K562 (cell line): ENCODE results near the gene ELOVL5. TPM values are rescaled to one million over a fixed set of nuclear protein-coding genes. Genes with fewer than 3 reads are reported as not detected.
A peak's percentile ranks its signal among the peaks of the same experiment; 100 is the strongest.

Source experiments
- ATAC-seq: fragments of 200-7000 bp; cut with Tn5 transposase; 3 replicates; pipeline ENCODE4 v1.9.1; 2020; ENCODE audit warnings: moderate library complexity
- BruUV-seq: library from RNA; stranded (reverse); fragments of 400-500 nt; replicated peaks from 2 replicates; lab custom pipeline; 2021; lab: Mats Ljungman, UMichigan
- CTCF ChIA-PET: fragments of 300-600 bp; formaldehyde crosslinking; extraction: SDS; loops from one replicate; lab custom pipeline; 2021; ENCODE audit warnings: low intra/inter-chr PET ratio; lab: Yijun Ruan, JAX
- POLR2A ChIA-PET: fragments of 300-600, 350-650 bp; sonication (Branson Sonifier 250); formaldehyde crosslinking; extraction: SDS; loops from one replicate; lab custom pipeline; 2021; ENCODE audit warnings: antibody characterized with exemption, inconsistent platforms; lab: Yijun Ruan, JAX
- DNase-seq, 4 experiments: peaks; one replicate each; pipeline versions ENCODE4 v3.0.0 to v3.0.0-alpha.2; 2011 to 2018; ENCODE audit warnings: low spot score in 3 of 4, mixed read lengths in 3 of 4; ENCODE audit errors: extremely low read depth in 1 of 4
- FAIRE-seq: peaks from 2 replicates; lab custom pipeline; 2011; peaks lifted over from hg19 to GRCh38; lab: Jason Lieb, UNC
- H2AFZ ChIP-seq: 2 replicates; pipeline ENCODE4 v1.6.0; 2011; ENCODE audit warnings: low read depth, low read length, control low read depth, inconsistent platforms
- H3K27ac ChIP-seq: fragments of 200-600 bp; 3 replicates; pipeline ENCODE4 v1.8.0; 2011; ENCODE audit warnings: low read depth, mild to moderate bottlenecking, control low read depth, inconsistent platforms, low read length, moderate library complexity, mixed read lengths; ENCODE audit errors: extremely low read depth
- H3K27me3 ChIP-seq, 2 experiments: fragments of 300-600 bp in 1 of 2; 2 replicates in 1 of 2; 3 replicates in 1 of 2; pipeline versions ENCODE4 v1.6.0 to v1.8.0; 2011; ENCODE audit warnings: inconsistent platforms in 2 of 2, low read length in 2 of 2, mild to moderate bottlenecking in 1 of 2, mixed read lengths in 1 of 2, moderate library complexity in 1 of 2; ENCODE audit not compliant: control insufficient read depth in 2 of 2, insufficient read depth in 2 of 2
- H3K36me3 ChIP-seq: fragments of 300-600 bp; 3 replicates; pipeline ENCODE4 v1.8.0; 2011; ENCODE audit warnings: mild to moderate bottlenecking, low read length, inconsistent platforms; ENCODE audit not compliant: control insufficient read depth, insufficient read depth
- H3K4me1 ChIP-seq, 2 experiments: fragments of 200-600 bp in 1 of 2; replicated peaks in 1 of 2; 2 replicates in 1 of 2; 3 replicates in 1 of 2; pipeline versions ENCODE4 v1.5.1 to v1.8.0; 2011; ENCODE audit warnings: inconsistent platforms in 2 of 2, low read length in 2 of 2, mild to moderate bottlenecking in 1 of 2, mixed read lengths in 1 of 2, moderate library complexity in 1 of 2; ENCODE audit not compliant: control insufficient read depth in 2 of 2, insufficient read depth in 2 of 2
- H3K4me2 ChIP-seq: 2 replicates; pipeline ENCODE4 v1.6.1; 2011; ENCODE audit warnings: low read length, control low read depth, inconsistent platforms, mixed read lengths; ENCODE audit not compliant: insufficient read depth
- H3K4me3 ChIP-seq: fragments of 200-600 bp; sonication (generic), shearing (Covaris generic); 2 replicates; pipeline ENCODE4 v1.5.1; 2016; ENCODE audit warnings: control low read depth, inconsistent platforms
- H3K79me2 ChIP-seq: fragments of 200-600 bp; 3 replicates; pipeline ENCODE4 v1.8.0; 2011; ENCODE audit warnings: low read length, inconsistent platforms; ENCODE audit not compliant: control insufficient read depth, insufficient read depth
- H3K9ac ChIP-seq, 2 experiments: 2 replicates each; pipeline versions ENCODE4 v1.6.0 to v1.6.1; 2011; ENCODE audit warnings: low read depth in 2 of 2, low read length in 2 of 2, control low read depth in 1 of 2, inconsistent platforms in 1 of 2, mild to moderate bottlenecking in 1 of 2, mixed read lengths in 1 of 2; ENCODE audit not compliant: insufficient read depth in 1 of 2
- H3K9me1 ChIP-seq: one replicate; pipeline ENCODE4 v1.6.0; 2011; ENCODE audit warnings: inconsistent platforms, mild to moderate bottlenecking, low read length, moderate library complexity; ENCODE audit not compliant: control insufficient read depth, insufficient read depth
- H3K9me3 ChIP-seq: replicated peaks from 2 replicates; pipeline ENCODE4 v1.5.1; 2011; ENCODE audit warnings: low read depth, low read length, inconsistent platforms; ENCODE audit not compliant: control insufficient read depth, insufficient read depth
- H4K20me1 ChIP-seq: replicated peaks from 2 replicates; pipeline ENCODE4 v1.6.1; 2011; ENCODE audit warnings: low read length, inconsistent platforms, mixed read lengths; ENCODE audit not compliant: control insufficient read depth, insufficient read depth
- ATF6 ChIP-seq: sonication (generic); formaldehyde crosslinking; IDR thresholded peaks from 2 replicates; pipeline ENCODE4 v1.4.0; 2020; ENCODE audit warnings: mild to moderate bottlenecking, missing genetic modification reagents
- CC2D1A ChIP-seq: fragments of 450-650 bp; IDR thresholded peaks from 2 replicates; pipeline ENCODE4 v1.6.1; 2017; ENCODE audit warnings: mild to moderate bottlenecking
- CEBPG ChIP-seq, 3 experiments: fragments of 200-800 bp in 1 of 3; sonication (Bioruptor generic) in 1 of 3; sonication (generic) in 1 of 3; formaldehyde crosslinking in 1 of 3; IDR thresholded peaks in 2 of 3; conservative IDR thresholded peaks in 1 of 3; 2 replicates each; pipeline versions ENCODE4 v1.6.1 to v1.8.0; 2016 to 2022; ENCODE audit warnings: missing compliant biosample characterization in 2 of 3, missing genetic modification characterization in 2 of 3, mild to moderate bottlenecking in 1 of 3, missing genetic modification reagents in 1 of 3
- ELF1 ChIP-seq: fragments of 200-800 bp; sonication (Bioruptor generic); IDR thresholded peaks from 2 replicates; pipeline ENCODE4 v1.6.1; 2016; ENCODE audit warnings: missing genetic modification characterization, missing compliant biosample characterization
- ELK3 ChIP-seq: fragments of 450-650 bp; formaldehyde crosslinking; IDR thresholded peaks from 2 replicates; pipeline ENCODE4 v1.4.0; 2020; ENCODE audit warnings: mild to moderate bottlenecking
- KAT8 ChIP-seq: fragments of 450-650 bp; IDR thresholded peaks from 2 replicates; pipeline ENCODE4 v1.6.1; 2016; ENCODE audit warnings: low read depth, mild to moderate bottlenecking
- RBM25 ChIP-seq: fragments of 200-400 bp; formaldehyde crosslinking; IDR thresholded peaks from 2 replicates; pipeline ENCODE4 v1.6.1; 2018; ENCODE audit warnings: low read length, low read depth, moderate library complexity; ENCODE audit not compliant: severe bottlenecking
- RFX1 ChIP-seq: fragments of 450-650 bp; IDR thresholded peaks from 2 replicates; pipeline ENCODE4 v1.6.1; 2016; ENCODE audit warnings: mild to moderate bottlenecking, moderate library complexity
- SMAD2 ChIP-seq: fragments of 150-350 bp; IDR thresholded peaks from 2 replicates; pipeline ENCODE4 v1.6.1; 2014; ENCODE audit warnings: low read depth, mild to moderate bottlenecking, low read length
- USF2 ChIP-seq: sonication (generic); formaldehyde crosslinking; IDR thresholded peaks from 2 replicates; pipeline ENCODE4 v1.5.0; 2020; ENCODE audit warnings: missing genetic modification reagents
- ZBTB26 ChIP-seq: fragments of 450-650 bp; formaldehyde crosslinking; IDR thresholded peaks from 2 replicates; pipeline ENCODE4 v1.4.0; 2022; ENCODE audit warnings: missing genetic modification characterization
- ZBTB7A ChIP-seq: IDR thresholded peaks from 2 replicates; pipeline ENCODE4 v1.6.1; 2011; ENCODE audit warnings: low read depth, mild to moderate bottlenecking, low read length, moderate library complexity, borderline replicate concordance; ENCODE audit not compliant: control insufficient read depth
- ZNF121 ChIP-seq: sonication (generic); formaldehyde crosslinking; conservative IDR thresholded peaks from 2 replicates; pipeline ENCODE4 v1.8.0; 2022; ENCODE audit warnings: missing genetic modification reagents
- ZNF253 ChIP-seq: fragments of 250-450 bp; sonication (Bioruptor Pico); conservative IDR thresholded peaks from 2 replicates; pipeline ENCODE4 v1.6.1; 2021; ENCODE audit warnings: mild to moderate bottlenecking
- ZNF274 ChIP-seq: IDR thresholded peaks from 2 replicates; pipeline ENCODE4 v1.6.1; 2011; ENCODE audit warnings: low read depth, mild to moderate bottlenecking, low read length, moderate library complexity, borderline replicate concordance
- ZNF695 ChIP-seq: fragments of 450-650 bp; formaldehyde crosslinking; IDR thresholded peaks from 2 replicates; pipeline ENCODE4 v1.4.0; 2020; ENCODE audit warnings: mild to moderate bottlenecking, moderate library complexity
- WGBS: fragments of 100-300 bp; shearing (Covaris generic); methylation state at CpG from one replicate; pipeline ENCODE4 v1.1.6; 2016; ENCODE audit warnings: low coverage, mixed read lengths; ENCODE audit not compliant: insufficient coverage; ENCODE audit errors: missing lambda C conversion rate; 5-methylcytosine and 5-hydroxymethylcytosine counted together
- in situ Hi-C: fragments of 300-500 bp; cut with MboI; formaldehyde crosslinking; loops from 4 replicates; pipeline ENCODE4 v1.15.0; 2018; ENCODE audit warnings: inconsistent platforms, mixed read lengths
- intact Hi-C: fragments of 100-400 bp; cut with micrococcal nuclease; formaldehyde crosslinking; loops from 2 replicates; pipeline ENCODE4 v1.14.2; 2022
- polyA plus RNA-seq, 8 experiments: library from polyadenylated mRNA; depleted of rRNA in 4 of 8; stranded (reverse) in 5 of 8; unstranded in 3 of 8; fragments of >200 nt; fragmentation: Nextera tagmentation in 2 of 8; fragmentation: Illumina TruSeq in 1 of 8; extraction: Ambion mirVana in 2 of 8; extraction: Trizol in 1 of 8; gene quantifications; 2 replicates each; pipeline versions ENCODE4 v1.2.1 to v1.2.3, GENCODE V29; 2011 to 2014; ENCODE audit warnings: inconsistent platforms in 1 of 8, missing spikeins in 1 of 8
- total RNA-seq, 7 experiments: library from RNA; depleted of rRNA in 6 of 7; stranded (reverse); fragments of >200 nt in 6 of 7; fragmentation: Illumina TruSeq in 2 of 7; extraction: Trizol in 2 of 7; gene quantifications; 2 replicates each; pipeline versions ENCODE4 v1.2.1 to v1.2.3, GENCODE V29; 2011 to 2021; ENCODE audit warnings: low replicate concordance in 1 of 7

ELOVL5 gene
- total and polyA plus RNA-seq, 9 of the 15 experiments (the other 6 are each of a cell fraction or from before 2014, with no cell fraction given): 70.6 to 245 (median 132) TPM

- no peak overlapping the region for H2AFZ ChIP-seq
- no peaks in the 10 kb centered on the region for H3K79me2 ChIP-seq
- no peaks in the 10 kb centered on the region for H3K27me3 ChIP-seq
- POLR2A ChIA-PET: interaction anchor here (0.6 kb wide), 1 partner anchor 578 kb away, joined by 4 read pairs; no protein-coding TSS in a partner anchor
- intact Hi-C loops (no loop called here), in situ Hi-C loops (no loop called here)
- peaks cover 95% of the 10 kb centered on the region for H3K36me3 ChIP-seq
- no peak overlapping the region for H3K27ac ChIP-seq
- H3K4me2 ChIP-seq: no peak overlapping the region
- 0 out of 2 replicates have a peak, but pooled peaks cover 3% of the 10 kb centered on the region for H4K20me1 ChIP-seq
- H3K9me3 ChIP-seq: no peaks in the 10 kb centered on the region
- WGBS: 95% methylated on average over 4 of the region's 4 CpGs
- no peak for FAIRE-seq
- H3K9ac ChIP-seq: no peak overlapping the region
- no peaks in the 10 kb centered on the region for H3K9me1 ChIP-seq
- no peak overlapping the region for H3K4me3 ChIP-seq
- DNase-seq: no peak
- H3K4me1 ChIP-seq: no peaks in the 10 kb centered on the region
- CTCF ChIA-PET: no interaction called here
- no peak for ATAC-seq
- no TSS peak for BruUV-seq
- no peak for TF ChIP-seq CEBPG (CRISPR knock-in tag; IDR thresholded peaks at IDR 0.05)
- no peak for TF ChIP-seq CEBPG (tag; conservative IDR thresholded peaks at IDR 0.05 in 1 of 2, IDR thresholded peaks at IDR 0.05 in 1 of 2)
- TF ChIP-seq SMAD2: no peak
- TF ChIP-seq ATF6 (CRISPR knock-in tag): no peak
- TF ChIP-seq ELF1: no peak
- no peak for TF ChIP-seq ZBTB7A
- no peak for TF ChIP-seq CC2D1A
- TF ChIP-seq KAT8: no peak
- no peak for TF ChIP-seq ELK3 (CRISPR knock-in tag)
- TF ChIP-seq ZNF274: no peak
- TF ChIP-seq ZBTB26 (CRISPR knock-in tag): no peak
- peak; percentile 24 for TF ChIP-seq RBM25
- TF ChIP-seq RFX1: no peak
- no peak for TF ChIP-seq USF2 (CRISPR knock-in tag)
- no peak for TF ChIP-seq ZNF695 (CRISPR knock-in tag)
- no peak for TF ChIP-seq ZNF253 (CRISPR knock-in tag)
- TF ChIP-seq ZNF121 (CRISPR knock-in tag): peak; percentile 79
These were observed 82.1 kb downstream of the ELOVL5 start for GRCh38 chr6:53266553-53267090.
